GM23248 (cell line): Measurements from ENCODE around the gene CSTPP1. TPM values are rescaled to one million over a fixed set of nuclear protein-coding genes. Genes with fewer than 3 reads are reported as not detected.
A peak's percentile ranks its signal among the peaks of the same experiment; 100 is the strongest.

Experiments
- DNase-seq: peaks from one replicate; pipeline ENCODE4 v3.0.0-alpha.2; 2015
- H2AFZ ChIP-seq: fragments of 200-600 bp; sonication (generic); 2 replicates; pipeline ENCODE4 v1.6.1; 2016; ENCODE audit warnings: antibody characterized with exemption
- H3F3A ChIP-seq: fragments of 200-600 bp; sonication (generic); 2 replicates; pipeline ENCODE4 v1.6.1; 2016; ENCODE audit warnings: mild to moderate bottlenecking, antibody characterized with exemption, mixed run types; ENCODE audit not compliant: insufficient read depth
- H3K27ac ChIP-seq: fragments of 200-600 bp; sonication (generic); 2 replicates; pipeline ENCODE4 v1.5.1; 2016; ENCODE audit warnings: mild to moderate bottlenecking
- H3K27me3 ChIP-seq: fragments of 200-600 bp; sonication (generic); replicated peaks from 2 replicates; pipeline ENCODE4 v1.6.1; 2016; ENCODE audit warnings: mild to moderate bottlenecking; ENCODE audit not compliant: insufficient read depth
- H3K36me3 ChIP-seq: fragments of 200-600 bp; sonication (generic); 2 replicates; pipeline ENCODE4 v1.6.1; 2016; ENCODE audit warnings: low read depth, mild to moderate bottlenecking
- H3K4me1 ChIP-seq: fragments of 200-600 bp; sonication (generic); 2 replicates; pipeline ENCODE4 v1.6.1; 2016; ENCODE audit warnings: mild to moderate bottlenecking; ENCODE audit not compliant: insufficient read depth
- H3K4me2 ChIP-seq: fragments of 200-600 bp; sonication (generic); one replicate; pipeline ENCODE4 v1.6.1; 2016; ENCODE audit warnings: mild to moderate bottlenecking; ENCODE audit not compliant: unreplicated experiment
- H3K4me3 ChIP-seq: fragments of 200-600 bp; sonication (generic); 2 replicates; pipeline ENCODE4 v1.5.1; 2016; ENCODE audit warnings: mild to moderate bottlenecking
- H3K79me2 ChIP-seq: fragments of 200-600 bp; sonication (generic); 2 replicates; pipeline ENCODE4 v1.6.1; 2016; ENCODE audit warnings: mild to moderate bottlenecking; ENCODE audit not compliant: insufficient read depth
- H3K9ac ChIP-seq: fragments of 200-600 bp; sonication (generic); 2 replicates; pipeline ENCODE4 v1.6.1; 2016; ENCODE audit warnings: mild to moderate bottlenecking
- H3K9me2 ChIP-seq: fragments of 200-600 bp; sonication (generic); 2 replicates; pipeline ENCODE4 v1.6.1; 2016; ENCODE audit warnings: mixed run types, mild to moderate bottlenecking, moderate library complexity; ENCODE audit not compliant: insufficient read depth
- H3K9me3 ChIP-seq: fragments of 200-600 bp; sonication (generic); one replicate; pipeline ENCODE4 v1.6.1; 2017; ENCODE audit warnings: low read depth
- H4K20me1 ChIP-seq: fragments of 200-600 bp; sonication (generic); 2 replicates; pipeline ENCODE4 v1.6.0; 2016; ENCODE audit not compliant: insufficient read depth
- EZH2 ChIP-seq: fragments of 200-600 bp; sonication (generic); IDR thresholded peaks from 2 replicates; pipeline ENCODE4 v1.6.1; 2018; ENCODE audit warnings: antibody characterized with exemption, mild to moderate bottlenecking; ENCODE audit not compliant: insufficient read depth, poor library complexity, severe bottlenecking
- EZH2phosphoT487 ChIP-seq: fragments of 200-600 bp; sonication (generic); IDR thresholded peaks from 2 replicates; pipeline ENCODE4 v1.6.1; 2018; ENCODE audit warnings: antibody characterized with exemption, moderate library complexity, mild to moderate bottlenecking, low read depth; ENCODE audit not compliant: insufficient read depth
- WGBS, 2 experiments: methylation state at CpG; one replicate each; pipeline ENCODE4 v1.1.6; 2015 to 2017; ENCODE audit warnings: low lambda C conversion rate in 2 of 2, low coverage in 1 of 2; ENCODE audit errors: missing lambda C conversion rate in 2 of 2; 5-methylcytosine and 5-hydroxymethylcytosine counted together
- in situ Hi-C: fragments of 300-500 bp; cut with MboI; formaldehyde crosslinking; loops from 2 replicates; pipeline ENCODE4 v1.15.0; 2020
- polyA plus RNA-seq: library from polyadenylated mRNA; unstranded; fragments of >200 nt; fragmentation: Nextera tagmentation; extraction: Ambion mirVana; gene quantifications from 2 replicates; pipeline ENCODE4 v1.2.1, GENCODE V29; 2016
- total RNA-seq: library from RNA; depleted of rRNA; stranded (reverse); fragments of >200 nt; shearing (Covaris generic); gene quantifications from 2 replicates; pipeline ENCODE4 v1.2.3, GENCODE V29; 2014

Gene CSTPP1
- total and polyA plus RNA-seq, 2 experiments from 2014 or later, result 21.7 to 39.9 TPM

DNA sequence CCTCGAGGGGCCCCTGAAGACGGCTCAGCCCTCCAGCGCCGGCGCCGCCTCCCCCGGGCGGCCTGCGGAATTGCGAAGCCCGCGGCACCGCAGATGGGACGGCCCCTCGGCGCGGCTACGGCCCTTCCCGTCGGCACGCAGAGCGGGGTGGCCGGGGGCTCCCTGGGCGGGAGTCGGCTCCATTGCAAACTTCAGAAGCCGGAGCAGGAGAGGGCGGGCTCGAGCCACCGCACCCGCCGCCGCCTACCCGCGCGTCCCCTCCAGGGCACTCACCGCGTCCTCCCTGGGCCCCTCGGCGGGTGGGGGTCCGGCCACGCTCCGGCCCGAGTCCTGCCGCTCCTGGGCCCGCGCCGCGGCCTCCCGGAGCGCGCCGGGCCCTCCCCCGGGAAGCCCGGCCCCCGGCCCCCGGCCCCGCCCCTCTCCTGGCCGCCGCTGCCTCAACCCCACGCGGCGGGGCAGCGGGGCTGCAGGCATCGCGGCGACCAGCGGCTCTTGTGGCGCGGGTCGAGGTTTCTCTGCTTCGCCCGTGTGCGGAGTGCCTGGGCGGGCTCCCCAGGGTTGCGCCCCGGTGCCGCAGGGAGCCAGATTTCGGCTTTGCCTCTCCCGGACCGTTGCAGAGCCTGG is 249.6 kb downstream of the CSTPP1 start, which contains the start of gene PACSIN3:
Gene PACSIN3, minus strand, starts transcription at position 359 of the 624 bp plus-strand sequence. CDS start 3,707 bp downstream, outside the sequence.
- H2AFZ ChIP-seq, result peak within 1 kb of the TSS; percentile 89
- peaks cover 13% of the 10 kb centered on the region; the same call in 1 of the 2 replicates for H3F3A ChIP-seq
- WGBS, 2 experiments, result 0 to 1% methylated on average over 27 to 42 of the region's 80 CpGs
- no peaks in the 10 kb centered on the region for H3K27me3 ChIP-seq
- H3K27ac ChIP-seq, result no peak within 1 kb of the TSS
- peak within 1 kb of the TSS; percentile 63 for H3K9ac ChIP-seq
- peak; percentile 60 for DNase-seq
- H3K79me2 ChIP-seq, result no peaks in the 10 kb centered on the region
- H4K20me1 ChIP-seq, result no peaks in the 10 kb centered on the region
- no peaks in the 10 kb centered on the region for H3K36me3 ChIP-seq
- peaks cover 10% of the 10 kb centered on the region; the same call in 1 of the 2 replicates for H3K4me1 ChIP-seq
- in situ Hi-C loops, result no loop called here
- H3K9me2 ChIP-seq, result no peaks in the 10 kb centered on the region
- H3K9me3 ChIP-seq, result no peaks in the 10 kb centered on the region
- TF ChIP-seq EZH2 (no peak), EZH2phosphoT487 (no peak)
- H3K4me3 ChIP-seq, result peak within 1 kb of the TSS; percentile 63
- peak within 1 kb of the TSS; percentile 67 for H3K4me2 ChIP-seq

GRCh38 chr11:47186700-47187695 is 250.4 kb downstream of the CSTPP1 start:
- peak overlapping the region; percentile 67 for H3K4me2 ChIP-seq
- H3K4me1 ChIP-seq, result peaks cover 10% of the 10 kb centered on the region; the same call in 1 of the 2 replicates
- no peaks in the 10 kb centered on the region for H3K79me2 ChIP-seq
- in situ Hi-C loops, result no loop called here
- no peak overlapping the region; the same call in 1 of the 2 replicates for H3K9ac ChIP-seq
- H3K27ac ChIP-seq, result no peak overlapping the region
- no peaks in the 10 kb centered on the region for H3K27me3 ChIP-seq
- peak overlapping the region; percentile 89 for H2AFZ ChIP-seq
- no peaks in the 10 kb centered on the region for H3K9me3 ChIP-seq
- no peaks in the 10 kb centered on the region for H3K9me2 ChIP-seq
- WGBS, 2 experiments, result 2 to 5% methylated on average over 59 to 61 of the region's 63 CpGs
- H3F3A ChIP-seq, result peaks cover 13% of the 10 kb centered on the region; the same call in 1 of the 2 replicates
- TF ChIP-seq EZH2 (no peak), EZH2phosphoT487 (no peak)
- no peaks in the 10 kb centered on the region for H4K20me1 ChIP-seq
- DNase-seq, result peak; percentile 58
- H3K4me3 ChIP-seq, result peak overlapping the region; percentile 63
- no peaks in the 10 kb centered on the region for H3K36me3 ChIP-seq

- Histone ChIP-seq H4K20me1 (no peaks in the 10 kb centered on the region), H2AFZ (peak overlapping the region; percentile 89), H3K79me2 (no peaks in the 10 kb centered on the region), H3K36me3 (no peaks in the 10 kb centered on the region), H3F3A (peaks cover 13% of the 10 kb centered on the region; the same call in 1 of the 2 replicates), H3K4me3 (peak overlapping the region; percentile 63), H3K9ac (no peak overlapping the region), H3K4me1 (peaks cover 10% of the 10 kb centered on the region; the same call in 1 of the 2 replicates), H3K9me2 (no peaks in the 10 kb centered on the region), H3K27ac (no peak overlapping the region), H3K9me3 (no peaks in the 10 kb centered on the region), H3K4me2 (peak overlapping the region; percentile 67), H3K27me3 (no peaks in the 10 kb centered on the region)
- in situ Hi-C loops, result no loop called here
- TF ChIP-seq EZH2phosphoT487, result no peak
- TF ChIP-seq EZH2, result no peak
- no peak for DNase-seq
- WGBS, 2 experiments, result 49 to 56% methylated on average over 5 of the region's 5 CpGs
Observed at GRCh38 chr11:47187723-47188122, 251.2 kb downstream of the CSTPP1 start.

GRCh38 chr11:47188259-47188658 is 251.7 kb downstream of the CSTPP1 start:
- no peak for TF ChIP-seq EZH2
- TF ChIP-seq EZH2phosphoT487, result no peak

More at GRCh38 chr11:47188259-47188658, 251.7 kb downstream of the CSTPP1 start:
- Histone ChIP-seq H3K36me3 (no peaks in the 10 kb centered on the region), H3K9ac (no peak overlapping the region), H3K4me1 (peaks cover 10% of the 10 kb centered on the region; the same call in 1 of the 2 replicates), H4K20me1 (no peaks in the 10 kb centered on the region), H3F3A (peaks cover 13% of the 10 kb centered on the region; the same call in 1 of the 2 replicates), H3K4me2 (no peak overlapping the region), H3K4me3 (no peak overlapping the region), H3K27ac (no peak overlapping the region), H3K9me3 (no peaks in the 10 kb centered on the region), H2AFZ (no peak overlapping the region), H3K9me2 (no peaks in the 10 kb centered on the region), H3K79me2 (no peaks in the 10 kb centered on the region), H3K27me3 (no peaks in the 10 kb centered on the region)
- in situ Hi-C loops, result no loop called here
- WGBS, 2 experiments, result 95 to 100% methylated on average over 1 of the region's 1 CpG
- no peak for DNase-seq
